ENCODE data around the gene AHCYL2.
A peak's percentile ranks its signal among the peaks of the same experiment; 100 is the strongest.

The AHCYL2 gene

DNA sequence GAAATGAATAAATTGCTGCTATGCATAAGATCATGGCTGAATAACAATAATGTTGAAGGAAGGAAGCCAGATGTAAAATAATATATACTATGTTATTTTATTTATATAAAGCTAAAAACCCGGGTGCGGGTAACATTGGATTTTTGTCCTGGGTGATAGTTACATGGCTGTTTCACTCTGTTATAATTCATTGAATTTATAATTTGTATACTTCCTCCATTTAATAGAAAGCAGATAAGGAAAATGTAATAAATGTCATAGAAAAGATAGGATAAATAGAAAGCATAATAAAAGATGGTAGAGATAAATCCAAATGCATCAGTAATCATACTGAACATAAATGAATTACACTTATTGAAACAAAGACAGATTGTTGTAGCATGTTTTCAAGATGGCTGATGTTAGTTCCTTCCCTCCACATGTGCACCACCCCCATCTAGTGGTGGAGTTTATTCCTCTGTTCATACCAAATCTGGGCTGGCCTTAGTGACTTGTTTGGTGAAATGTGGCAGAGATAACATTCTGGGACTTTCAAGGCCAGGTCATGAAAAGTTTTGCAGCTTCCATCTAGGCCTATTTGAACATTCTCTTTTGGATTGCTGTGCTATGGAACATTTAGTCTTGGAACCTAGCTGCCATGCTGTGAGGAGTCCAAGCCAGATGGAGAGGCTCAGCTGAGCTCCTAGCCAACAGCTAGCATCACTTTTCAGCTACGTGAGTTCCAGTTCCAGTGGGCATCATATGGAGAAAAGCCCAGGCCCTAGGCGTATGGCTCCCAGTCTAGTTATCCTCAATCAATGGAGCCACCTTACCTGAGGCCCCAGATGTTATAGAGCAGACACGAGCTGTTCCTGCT lies 46.9 kb downstream of the AHCYL2 start:
- H3K4me3 ChIP-seq (ENCODE audit: low read depth, low read length): no peak overlapping the region
- TF ChIP-seq, protein P1, sequence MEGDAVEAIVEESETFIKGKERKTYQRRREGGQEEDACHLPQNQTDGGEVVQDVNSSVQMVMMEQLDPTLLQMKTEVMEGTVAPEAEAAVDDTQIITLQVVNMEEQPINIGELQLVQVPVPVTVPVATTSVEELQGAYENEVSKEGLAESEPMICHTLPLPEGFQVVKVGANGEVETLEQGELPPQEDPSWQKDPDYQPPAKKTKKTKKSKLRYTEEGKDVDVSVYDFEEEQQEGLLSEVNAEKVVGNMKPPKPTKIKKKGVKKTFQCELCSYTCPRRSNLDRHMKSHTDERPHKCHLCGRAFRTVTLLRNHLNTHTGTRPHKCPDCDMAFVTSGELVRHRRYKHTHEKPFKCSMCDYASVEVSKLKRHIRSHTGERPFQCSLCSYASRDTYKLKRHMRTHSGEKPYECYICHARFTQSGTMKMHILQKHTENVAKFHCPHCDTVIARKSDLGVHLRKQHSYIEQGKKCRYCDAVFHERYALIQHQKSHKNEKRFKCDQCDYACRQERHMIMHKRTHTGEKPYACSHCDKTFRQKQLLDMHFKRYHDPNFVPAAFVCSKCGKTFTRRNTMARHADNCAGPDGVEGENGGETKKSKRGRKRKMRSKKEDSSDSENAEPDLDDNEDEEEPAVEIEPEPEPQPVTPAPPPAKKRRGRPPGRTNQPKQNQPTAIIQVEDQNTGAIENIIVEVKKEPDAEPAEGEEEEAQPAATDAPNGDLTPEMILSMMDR (IDR thresholded peaks at IDR 0.05; ENCODE audit: low read depth, low read length): peak; percentile 64
- peak; percentile 64 for DNase-seq (ENCODE audit: low read depth, low spot score)
- in situ Hi-C loops (cut with HindIII; ENCODE audit: low sequenced_read_pairs): no loop called here

DNA sequence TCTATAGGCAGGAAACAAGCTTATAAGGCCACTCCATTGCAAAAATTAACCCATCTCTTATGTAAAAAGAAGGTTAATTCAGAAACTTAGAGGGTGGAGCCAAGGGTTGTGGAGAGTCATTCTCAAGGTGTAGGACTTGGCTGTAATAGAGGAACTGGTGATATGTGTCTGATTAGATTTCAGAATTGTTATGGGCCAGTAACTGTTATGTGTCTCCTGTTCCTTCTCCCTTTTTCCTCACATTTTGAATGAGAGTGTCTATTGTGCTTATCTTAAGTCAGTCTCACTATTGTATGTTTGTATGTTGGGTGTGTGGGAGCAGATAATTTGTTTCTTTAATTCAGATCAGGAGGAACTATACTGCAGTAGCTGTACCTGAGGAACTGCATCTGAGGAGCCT lies 49.1 kb downstream of the AHCYL2 start:
- no peak overlapping the region for H3K4me3 ChIP-seq (ENCODE audit: low read depth, low read length)
- in situ Hi-C loops (cut with HindIII; ENCODE audit: low sequenced_read_pairs): no loop called here
- DNase-seq (ENCODE audit: low read depth, low spot score): no peak
- TF ChIP-seq, protein P1 (IDR thresholded peaks at IDR 0.05; ENCODE audit: low read depth, low read length): no peak

DNA sequence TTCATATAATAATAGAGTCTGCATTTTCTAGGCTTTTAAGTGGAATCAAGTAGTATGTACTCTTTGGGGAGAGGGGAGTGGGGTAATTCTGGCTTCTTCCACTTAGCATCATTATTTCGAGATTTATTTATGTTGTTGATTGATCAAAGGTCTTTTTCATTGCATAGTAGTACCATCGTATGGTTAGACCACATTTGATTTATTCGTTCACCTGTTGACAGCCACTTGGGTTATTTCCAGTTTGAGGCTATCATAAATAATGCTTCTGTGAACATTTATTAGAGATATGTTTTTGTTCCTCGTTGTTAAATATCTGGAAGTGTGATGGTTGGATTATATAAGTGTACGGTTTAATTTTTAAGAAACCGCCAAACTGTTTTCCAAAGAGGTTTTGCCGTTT lies 52.8 kb downstream of the AHCYL2 start:
- no peak overlapping the region for H3K4me3 ChIP-seq (ENCODE audit: low read depth, low read length)
- no peak for DNase-seq (ENCODE audit: low read depth, low spot score)
- TF ChIP-seq, protein P1 (IDR thresholded peaks at IDR 0.05; ENCODE audit: low read depth, low read length): no peak
- in situ Hi-C loops (cut with HindIII; ENCODE audit: low sequenced_read_pairs): no loop called here

DNA sequence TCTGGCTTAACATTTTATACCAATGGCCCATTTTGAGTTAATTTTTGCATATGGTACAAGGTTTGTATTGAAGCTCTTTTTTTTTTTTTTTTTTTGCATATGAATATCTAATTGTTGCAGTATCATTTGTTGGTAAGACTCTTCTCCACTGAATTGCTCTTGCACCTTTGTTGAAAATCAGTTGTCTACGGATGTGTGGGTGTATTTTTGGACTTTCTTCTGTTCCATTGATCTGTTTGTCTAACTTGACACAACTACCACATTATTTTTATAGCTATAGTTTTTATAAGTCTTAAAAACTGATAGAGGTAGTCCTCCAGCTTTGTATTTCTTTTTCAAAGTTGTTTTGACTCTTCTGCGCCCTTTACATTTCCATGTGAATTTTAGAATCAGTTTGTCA lies 53.9 kb downstream of the AHCYL2 start:
- TF ChIP-seq, protein P1 (IDR thresholded peaks at IDR 0.05; ENCODE audit: low read depth, low read length): no peak
- no peak overlapping the region for H3K4me3 ChIP-seq (ENCODE audit: low read depth, low read length)
- in situ Hi-C loops (cut with HindIII; ENCODE audit: low sequenced_read_pairs): no loop called here
- DNase-seq (ENCODE audit: low read depth, low spot score): no peak

DNA sequence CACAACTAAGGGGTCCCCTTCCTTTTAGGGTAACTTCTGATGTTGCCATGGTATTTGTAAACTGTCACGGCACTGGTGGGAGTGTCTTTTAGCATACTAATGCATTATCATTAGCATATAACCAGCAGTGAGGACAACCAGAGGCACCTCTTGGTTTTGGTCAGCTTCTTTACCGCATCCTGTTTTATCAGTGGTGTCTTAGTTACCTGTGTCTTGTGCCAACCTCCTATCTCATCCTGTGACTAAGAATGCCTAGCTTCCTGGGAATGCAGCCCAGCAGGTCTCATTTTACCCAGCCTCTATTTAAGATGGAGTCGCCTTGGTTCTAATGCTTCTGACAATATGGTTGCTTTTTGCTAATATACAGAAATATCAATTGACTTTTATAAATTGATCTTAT lies 54.9 kb downstream of the AHCYL2 start:
- no peak for DNase-seq (ENCODE audit: low read depth, low spot score)
- TF ChIP-seq, protein P1 (IDR thresholded peaks at IDR 0.05; ENCODE audit: low read depth, low read length): no peak
- in situ Hi-C loops (cut with HindIII; ENCODE audit: low sequenced_read_pairs): no loop called here
- H3K4me3 ChIP-seq (ENCODE audit: low read depth, low read length): no peak overlapping the region

DNA sequence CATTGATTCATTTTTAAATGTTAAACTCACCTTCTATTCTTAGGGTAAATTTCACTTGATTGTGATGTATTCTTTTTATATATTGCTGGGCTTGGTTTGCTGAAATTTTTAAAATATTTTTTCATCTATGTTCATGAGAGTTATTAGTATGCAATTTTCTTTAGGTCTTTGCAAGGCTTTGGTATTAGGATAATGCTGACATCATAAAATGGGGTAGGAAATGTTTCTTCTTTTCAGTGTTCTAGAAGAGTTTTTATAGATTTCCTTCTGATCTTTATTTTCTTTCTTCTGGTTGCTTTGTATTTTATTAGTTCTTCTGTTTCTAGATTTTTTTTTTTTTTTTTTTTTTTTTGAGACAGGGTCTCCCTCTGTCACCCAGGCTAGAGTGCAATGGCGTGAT lies 56.3 kb downstream of the AHCYL2 start:
- no peak overlapping the region for H3K4me3 ChIP-seq (ENCODE audit: low read depth, low read length)
- in situ Hi-C loops (cut with HindIII; ENCODE audit: low sequenced_read_pairs): no loop called here
- no peak for DNase-seq (ENCODE audit: low read depth, low spot score)
- TF ChIP-seq, protein P1 (IDR thresholded peaks at IDR 0.05; ENCODE audit: low read depth, low read length): no peak
